Dendritic cell treated with granulocyte-macrophage colony-stimulating factor and Interleukin-4, amounts not matched to agents 40 ng/mL and 50 ng/mL, for 4 days (primary cell): ENCODE data around the gene GCG.
A peak's percentile ranks its signal among the peaks of the same experiment; 100 is the strongest.

Source experiments
- H3K27ac Mint-ChIP-seq: one replicate; pipeline ENCODE4 v1.8.0; 2022; ENCODE audit warnings: mild to moderate bottlenecking, mixed read lengths
- H3K27me3 Mint-ChIP-seq: one replicate; pipeline ENCODE4 v1.8.0; 2022; ENCODE audit warnings: mild to moderate bottlenecking, mixed read lengths
- H3K36me3 Mint-ChIP-seq: one replicate; pipeline ENCODE4 v1.8.0; 2022; ENCODE audit warnings: low read depth, mixed read lengths
- H3K4me1 Mint-ChIP-seq: one replicate; pipeline ENCODE4 v1.8.0; 2022; ENCODE audit warnings: low read depth, mixed read lengths
- H3K4me3 Mint-ChIP-seq: one replicate; pipeline ENCODE4 v1.8.0; 2022; ENCODE audit warnings: mild to moderate bottlenecking, moderate library complexity, mixed read lengths
- H3K9me3 Mint-ChIP-seq: one replicate; pipeline ENCODE4 v1.8.0; 2022; ENCODE audit warnings: mixed read lengths
- intact Hi-C: fragments of 100-400 bp; cut with micrococcal nuclease; formaldehyde crosslinking; loops from one replicate; pipeline ENCODE4 v1.15.0; 2022

Gene GCG

GRCh38 chr2:162126111-162126519 is 25.9 kb downstream of the GCG start:
- Mint-ChIP-seq H3K9me3 (no peaks in the 10 kb centered on the region), H3K36me3 (no peaks in the 10 kb centered on the region), H3K4me1 (peaks cover 23% of the 10 kb centered on the region), H3K27ac (peak overlapping the region; percentile 81), H3K27me3 (no peaks in the 10 kb centered on the region), H3K4me3 (no peak overlapping the region)
- intact Hi-C loops = loop anchor here (10.0 kb wide), 1 partner anchor 691 kb away; no protein-coding TSS in a partner anchor

- H3K27me3 Mint-ChIP-seq = no peaks in the 10 kb centered on the region
- H3K27ac Mint-ChIP-seq = peak overlapping the region; percentile 57
- intact Hi-C loops = loop anchor here (10.0 kb wide), 1 partner anchor 690 kb away; no protein-coding TSS in a partner anchor
- no peaks in the 10 kb centered on the region for H3K36me3 Mint-ChIP-seq
- H3K4me3 Mint-ChIP-seq = no peak overlapping the region
- H3K4me1 Mint-ChIP-seq = peaks cover 23% of the 10 kb centered on the region
- H3K9me3 Mint-ChIP-seq = no peaks in the 10 kb centered on the region
Measured at GRCh38 chr2:162125138-162125537, 26.9 kb downstream of the GCG start.

GRCh38 chr2:162123806-162124758 is 28.0 kb downstream of the GCG start:
- no peaks in the 10 kb centered on the region for H3K27me3 Mint-ChIP-seq
- no peak overlapping the region for H3K4me3 Mint-ChIP-seq
- H3K36me3 Mint-ChIP-seq = no peaks in the 10 kb centered on the region
- H3K9me3 Mint-ChIP-seq = no peaks in the 10 kb centered on the region
- peaks cover 23% of the 10 kb centered on the region for H3K4me1 Mint-ChIP-seq
- intact Hi-C loops = loop anchor here (1.0 to 10.0 kb wide), 4 partner anchors 117 to 689 kb away; no protein-coding TSS in a partner anchor
- peak overlapping the region; percentile 57 for H3K27ac Mint-ChIP-seq

- H3K4me3 Mint-ChIP-seq = no peak overlapping the region
- H3K27ac Mint-ChIP-seq = no peak overlapping the region
- H3K36me3 Mint-ChIP-seq = no peaks in the 10 kb centered on the region
- H3K27me3 Mint-ChIP-seq = no peaks in the 10 kb centered on the region
- intact Hi-C loops = no loop called here
- H3K9me3 Mint-ChIP-seq = peaks cover 8% of the 10 kb centered on the region
- H3K4me1 Mint-ChIP-seq = peaks cover 18% of the 10 kb centered on the region
Measured at GRCh38 chr2:162118166-162119031, 33.6 kb downstream of the GCG start.

GRCh38 chr2:162116352-162116751 is 35.7 kb downstream of the GCG start:
- H3K36me3 Mint-ChIP-seq = no peaks in the 10 kb centered on the region
- no peak overlapping the region for H3K4me3 Mint-ChIP-seq
- peaks cover 30% of the 10 kb centered on the region for H3K4me1 Mint-ChIP-seq
- H3K27me3 Mint-ChIP-seq = no peaks in the 10 kb centered on the region
- intact Hi-C loops = no loop called here
- no peak overlapping the region for H3K27ac Mint-ChIP-seq
- H3K9me3 Mint-ChIP-seq = peaks cover 8% of the 10 kb centered on the region

- peaks cover 8% of the 10 kb centered on the region for H3K9me3 Mint-ChIP-seq
- intact Hi-C loops = no loop called here
- H3K27ac Mint-ChIP-seq = no peak overlapping the region
- H3K36me3 Mint-ChIP-seq = no peaks in the 10 kb centered on the region
- no peak overlapping the region for H3K4me3 Mint-ChIP-seq
- peaks cover 30% of the 10 kb centered on the region for H3K4me1 Mint-ChIP-seq
- H3K27me3 Mint-ChIP-seq = no peaks in the 10 kb centered on the region
Measured at GRCh38 chr2:162115076-162115475, 37.0 kb downstream of the GCG start.

GRCh38 chr2:162114271-162114670 is 37.8 kb downstream of the GCG start:
- intact Hi-C loops = no loop called here
- H3K27me3 Mint-ChIP-seq = no peaks in the 10 kb centered on the region
- peaks cover 30% of the 10 kb centered on the region for H3K4me1 Mint-ChIP-seq
- peaks cover 8% of the 10 kb centered on the region for H3K9me3 Mint-ChIP-seq
- no peaks in the 10 kb centered on the region for H3K36me3 Mint-ChIP-seq
- H3K4me3 Mint-ChIP-seq = no peak overlapping the region
- H3K27ac Mint-ChIP-seq = no peak overlapping the region

- no peak overlapping the region for H3K4me3 Mint-ChIP-seq
Measured at GRCh38 chr2:162113776-162114168, 38.3 kb downstream of the GCG start.

GRCh38 chr2:162113088-162113775 is 38.8 kb downstream of the GCG start:
- H3K4me1 Mint-ChIP-seq = peaks cover 24% of the 10 kb centered on the region
- peaks cover 8% of the 10 kb centered on the region for H3K9me3 Mint-ChIP-seq
- no peak overlapping the region for H3K4me3 Mint-ChIP-seq
- H3K27me3 Mint-ChIP-seq = no peaks in the 10 kb centered on the region
- H3K36me3 Mint-ChIP-seq = no peaks in the 10 kb centered on the region
- intact Hi-C loops = no loop called here
- H3K27ac Mint-ChIP-seq = no peak overlapping the region

More at GRCh38 chr2:162113776-162114168, 38.3 kb downstream of the GCG start:
- Mint-ChIP-seq H3K9me3 (peaks cover 8% of the 10 kb centered on the region), H3K36me3 (no peaks in the 10 kb centered on the region), H3K27me3 (no peaks in the 10 kb centered on the region), H3K27ac (no peak overlapping the region), H3K4me1 (peaks cover 29% of the 10 kb centered on the region)
- intact Hi-C loops = no loop called here

- Mint-ChIP-seq H3K4me3 (no peak overlapping the region), H3K9me3 (peaks cover 8% of the 10 kb centered on the region), H3K27me3 (no peaks in the 10 kb centered on the region), H3K36me3 (no peaks in the 10 kb centered on the region), H3K27ac (no peak overlapping the region), H3K4me1 (peaks cover 19% of the 10 kb centered on the region)
- intact Hi-C loops = no loop called here
Measured at GRCh38 chr2:162111958-162112850, 39.8 kb downstream of the GCG start.

- peaks cover 7% of the 10 kb centered on the region for H3K4me1 Mint-ChIP-seq
- peaks cover 2% of the 10 kb centered on the region for H3K27me3 Mint-ChIP-seq
- no peaks in the 10 kb centered on the region for H3K9me3 Mint-ChIP-seq
- no peak overlapping the region for H3K4me3 Mint-ChIP-seq
- no peak overlapping the region for H3K27ac Mint-ChIP-seq
- no peaks in the 10 kb centered on the region for H3K36me3 Mint-ChIP-seq
- intact Hi-C loops = no loop called here
Measured at GRCh38 chr2:162107361-162107901, 44.6 kb downstream of the GCG start.

GRCh38 chr2:162106746-162107145 is 45.3 kb downstream of the GCG start:
- peaks cover 2% of the 10 kb centered on the region for H3K27me3 Mint-ChIP-seq
- no peak overlapping the region for H3K4me3 Mint-ChIP-seq
- H3K36me3 Mint-ChIP-seq = no peaks in the 10 kb centered on the region
- intact Hi-C loops = no loop called here
- peaks cover 5% of the 10 kb centered on the region for H3K4me1 Mint-ChIP-seq
- no peaks in the 10 kb centered on the region for H3K9me3 Mint-ChIP-seq
- H3K27ac Mint-ChIP-seq = no peak overlapping the region
